Measurements from ENCODE around the gene DUS2.
A peak's percentile ranks its signal among the peaks of the same experiment; 100 is the strongest.

The DUS2 gene

GRCh38 chr16:68047987-68048386 lies 24.9 kb downstream of the DUS2 start:
- no peak for DNase-seq

GRCh38 chr16:68049449-68049848 lies 26.4 kb downstream of the DUS2 start:
- DNase-seq = no peak

- DNase-seq = no peak
These were observed 32.3 kb downstream of the DUS2 start for GRCh38 chr16:68055395-68055794.

- no peak for DNase-seq
These were observed 36.7 kb downstream of the DUS2 start for GRCh38 chr16:68059804-68060203.

- no peak for DNase-seq
These were observed 38.3 kb downstream of the DUS2 start for GRCh38 chr16:68061396-68061795.

GRCh38 chr16:68062910-68063393 lies 39.9 kb downstream of the DUS2 start:
- no peak for DNase-seq

- peak; percentile 57 for DNase-seq
These were observed 41.8 kb downstream of the DUS2 start for GRCh38 chr16:68064791-68065365.

GRCh38 chr16:68065716-68066305 lies 42.7 kb downstream of the DUS2 start:
- DNase-seq = no peak

GRCh38 chr16:68066763-68067162 lies 43.7 kb downstream of the DUS2 start:
- DNase-seq = no peak

GRCh38 chr16:68068926-68069325 lies 45.8 kb downstream of the DUS2 start:
- DNase-seq = no peak

GRCh38 chr16:68069511-68070248 lies 46.6 kb downstream of the DUS2 start:
- DNase-seq = peak; percentile 40

- DNase-seq = no peak
These were observed 47.2 kb downstream of the DUS2 start for GRCh38 chr16:68070249-68070730.

GRCh38 chr16:68070806-68071517 lies 47.9 kb downstream of the DUS2 start:
- no peak for DNase-seq

- DNase-seq = no peak
These were observed 48.4 kb downstream of the DUS2 start for GRCh38 chr16:68071518-68071901.

- DNase-seq = no peak
These were observed 49.1 kb downstream of the DUS2 start for GRCh38 chr16:68072038-68072695.

GRCh38 chr16:68073902-68074760 lies 51.0 kb downstream of the DUS2 start:
- no peak for DNase-seq

GRCh38 chr16:68074850-68075555 lies 51.9 kb downstream of the DUS2 start:
- DNase-seq = peak; percentile 61

- DNase-seq = no peak
These were observed 52.9 kb downstream of the DUS2 start for GRCh38 chr16:68075980-68076379.

GRCh38 chr16:68076560-68076959 lies 53.5 kb downstream of the DUS2 start:
- DNase-seq = no peak

GRCh38 chr16:68077866-68078700 lies 55.0 kb downstream of the DUS2 start:
- DNase-seq = no peak

All from activated effector memory CD4-positive, alpha-beta T cell treated with Interleukin-2 at 50 U/mL for 16 hours (primary cell).